ENCODE measurements around the gene CUL3. TPM values are rescaled to one million over a fixed set of nuclear protein-coding genes. Genes with fewer than 3 reads are reported as not detected.

Gene CUL3
- total RNA-seq, 1 donor from 2014 or later, result 83.6 TPM

DNA sequence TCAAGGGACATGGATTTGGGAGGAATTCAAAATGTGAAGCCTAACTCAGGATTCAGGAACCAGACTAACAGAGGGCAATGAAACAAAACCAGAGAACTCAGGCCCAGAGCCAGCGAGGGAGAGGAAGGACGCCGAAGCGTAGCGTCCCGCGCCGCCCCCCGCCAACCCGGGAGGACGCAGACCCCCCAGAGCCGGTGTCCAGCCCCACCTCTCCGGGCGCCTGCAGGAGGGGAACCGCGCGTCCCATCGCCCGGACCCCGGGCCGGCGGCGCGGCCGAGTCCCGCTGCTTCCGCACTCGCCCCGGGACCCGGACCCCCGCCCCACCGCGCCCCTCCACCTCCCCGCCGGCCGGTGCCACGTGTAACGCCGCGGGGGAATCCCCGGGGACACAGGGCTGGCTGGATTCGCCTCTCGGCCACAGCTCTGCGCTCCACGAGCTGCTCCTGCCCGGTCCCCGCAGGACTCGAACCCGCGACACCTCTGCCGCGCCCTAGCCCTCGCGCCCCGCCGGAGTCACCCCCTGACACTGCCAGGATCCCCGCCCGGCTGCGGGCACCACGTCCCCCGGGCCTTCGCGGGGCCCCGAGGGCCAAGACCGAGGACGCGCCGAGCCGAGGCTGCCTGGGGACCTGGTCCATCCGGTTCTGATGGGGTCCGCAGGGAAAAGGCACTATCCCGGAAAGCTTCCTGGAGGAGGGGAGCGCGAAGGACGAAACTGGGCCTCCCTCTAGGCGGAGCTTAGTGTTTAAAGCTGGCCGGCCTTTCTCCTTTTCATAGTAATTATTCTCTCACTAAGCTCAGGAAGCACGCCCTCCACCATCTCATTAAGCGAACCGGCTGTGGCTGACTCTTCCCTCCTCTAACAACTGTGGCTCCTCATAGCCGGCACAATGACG is 142.8 kb downstream of the CUL3 start:
- Mint-ChIP-seq H3K36me3 (ENCODE audit: unreplicated experiment) (no peaks in the 10 kb centered on the region), H3K9me3 (ENCODE audit: unreplicated experiment) (peaks cover 6% of the 10 kb centered on the region), H3K4me3 (ENCODE audit: unreplicated experiment) (no peak overlapping the region), H3K27ac (ENCODE audit: unreplicated experiment) (no peak overlapping the region), H3K4me1 (ENCODE audit: unreplicated experiment) (no peaks in the 10 kb centered on the region), H3K27me3 (ENCODE audit: unreplicated experiment) (peaks cover 5% of the 10 kb centered on the region)
- no peak for DNase-seq (ENCODE audit: extremely low spot score, unreplicated experiment)
- TF ChIP-seq, protein P1, sequence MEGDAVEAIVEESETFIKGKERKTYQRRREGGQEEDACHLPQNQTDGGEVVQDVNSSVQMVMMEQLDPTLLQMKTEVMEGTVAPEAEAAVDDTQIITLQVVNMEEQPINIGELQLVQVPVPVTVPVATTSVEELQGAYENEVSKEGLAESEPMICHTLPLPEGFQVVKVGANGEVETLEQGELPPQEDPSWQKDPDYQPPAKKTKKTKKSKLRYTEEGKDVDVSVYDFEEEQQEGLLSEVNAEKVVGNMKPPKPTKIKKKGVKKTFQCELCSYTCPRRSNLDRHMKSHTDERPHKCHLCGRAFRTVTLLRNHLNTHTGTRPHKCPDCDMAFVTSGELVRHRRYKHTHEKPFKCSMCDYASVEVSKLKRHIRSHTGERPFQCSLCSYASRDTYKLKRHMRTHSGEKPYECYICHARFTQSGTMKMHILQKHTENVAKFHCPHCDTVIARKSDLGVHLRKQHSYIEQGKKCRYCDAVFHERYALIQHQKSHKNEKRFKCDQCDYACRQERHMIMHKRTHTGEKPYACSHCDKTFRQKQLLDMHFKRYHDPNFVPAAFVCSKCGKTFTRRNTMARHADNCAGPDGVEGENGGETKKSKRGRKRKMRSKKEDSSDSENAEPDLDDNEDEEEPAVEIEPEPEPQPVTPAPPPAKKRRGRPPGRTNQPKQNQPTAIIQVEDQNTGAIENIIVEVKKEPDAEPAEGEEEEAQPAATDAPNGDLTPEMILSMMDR (IDR thresholded peaks at IDR 0.05), result no peak

DNA sequence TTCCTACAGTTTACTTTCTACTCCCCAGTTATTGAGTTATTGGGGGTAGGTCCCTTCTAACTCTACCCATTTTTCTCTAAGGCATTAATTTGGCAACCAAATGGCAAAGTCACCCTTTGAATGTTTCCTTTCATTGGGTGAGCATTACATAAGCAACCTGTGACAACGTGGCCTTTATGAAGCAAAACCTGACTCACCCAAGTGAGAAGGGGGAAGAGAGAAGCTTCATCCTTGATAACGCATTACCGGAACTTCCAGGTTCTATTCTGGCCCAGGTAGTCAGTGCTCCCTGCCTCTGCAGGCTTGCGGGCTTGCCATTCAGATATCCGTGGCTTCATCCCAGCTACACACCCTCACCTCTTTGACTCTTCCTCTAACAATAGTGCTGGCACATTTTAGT is 144.2 kb downstream of the CUL3 start:
- no peaks in the 10 kb centered on the region for H3K4me1 Mint-ChIP-seq (ENCODE audit: unreplicated experiment)
- H3K36me3 Mint-ChIP-seq (ENCODE audit: unreplicated experiment), result no peaks in the 10 kb centered on the region
- DNase-seq (ENCODE audit: extremely low spot score, unreplicated experiment), result no peak
- TF ChIP-seq, protein P1 (IDR thresholded peaks at IDR 0.05), result no peak
- no peak overlapping the region for H3K27ac Mint-ChIP-seq (ENCODE audit: unreplicated experiment)
- H3K9me3 Mint-ChIP-seq (ENCODE audit: unreplicated experiment), result peaks cover 6% of the 10 kb centered on the region
- H3K27me3 Mint-ChIP-seq (ENCODE audit: unreplicated experiment), result peaks cover 5% of the 10 kb centered on the region
- H3K4me3 Mint-ChIP-seq (ENCODE audit: unreplicated experiment), result no peak overlapping the region

DNA sequence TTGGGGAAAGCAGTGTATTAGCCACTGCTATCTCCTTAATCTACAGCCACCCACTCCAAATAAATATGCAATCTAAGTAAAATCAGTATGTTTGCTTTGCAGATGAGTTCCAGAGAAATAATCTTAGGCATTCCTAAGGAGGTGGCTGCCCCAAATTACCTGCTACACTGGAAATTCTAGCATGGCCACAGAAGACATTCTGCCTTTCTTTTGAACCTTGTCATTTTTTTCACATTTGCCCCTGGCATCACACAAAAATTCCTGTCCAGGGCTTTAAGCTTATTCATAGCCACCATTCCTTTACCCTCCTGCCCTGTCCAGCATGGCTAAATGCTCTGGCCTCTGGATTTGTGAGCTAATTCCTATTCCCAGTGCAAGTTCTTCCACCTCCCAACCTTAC is 146.4 kb downstream of the CUL3 start:
- DNase-seq (ENCODE audit: extremely low spot score, unreplicated experiment), result no peak
- Mint-ChIP-seq H3K9me3 (ENCODE audit: unreplicated experiment) (peaks cover 6% of the 10 kb centered on the region), H3K27me3 (ENCODE audit: unreplicated experiment) (peaks cover 5% of the 10 kb centered on the region), H3K36me3 (ENCODE audit: unreplicated experiment) (no peaks in the 10 kb centered on the region), H3K27ac (ENCODE audit: unreplicated experiment) (no peak overlapping the region), H3K4me3 (ENCODE audit: unreplicated experiment) (no peak overlapping the region), H3K4me1 (ENCODE audit: unreplicated experiment) (no peaks in the 10 kb centered on the region)
- TF ChIP-seq, protein P1 (IDR thresholded peaks at IDR 0.05), result no peak

DNA sequence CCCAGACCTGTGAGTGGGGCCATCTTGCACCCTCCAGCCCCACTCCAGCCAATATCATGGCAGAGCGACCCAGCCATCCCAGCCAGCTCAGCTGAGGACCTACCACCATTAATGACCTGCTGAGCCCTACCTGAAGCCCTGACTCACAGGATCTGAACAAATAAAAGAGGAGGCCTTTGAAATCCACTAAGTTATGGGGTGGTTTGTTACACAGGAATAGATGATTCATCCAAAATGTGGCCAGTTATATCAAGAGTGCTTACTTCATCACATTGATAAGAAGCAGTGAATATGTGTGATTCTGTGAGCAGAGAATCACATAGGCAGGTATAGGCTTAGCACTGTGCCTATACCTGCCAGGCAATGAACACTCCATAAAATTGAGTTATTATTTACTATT is 148.5 kb downstream of the CUL3 start:
- Mint-ChIP-seq H3K4me1 (ENCODE audit: unreplicated experiment) (no peaks in the 10 kb centered on the region), H3K36me3 (ENCODE audit: unreplicated experiment) (no peaks in the 10 kb centered on the region), H3K27me3 (ENCODE audit: unreplicated experiment) (peaks cover 5% of the 10 kb centered on the region), H3K4me3 (ENCODE audit: unreplicated experiment) (no peak overlapping the region), H3K27ac (ENCODE audit: unreplicated experiment) (no peak overlapping the region), H3K9me3 (ENCODE audit: unreplicated experiment) (peaks cover 6% of the 10 kb centered on the region)
- TF ChIP-seq, protein P1 (IDR thresholded peaks at IDR 0.05), result no peak
- no peak for DNase-seq (ENCODE audit: extremely low spot score, unreplicated experiment)

DNA sequence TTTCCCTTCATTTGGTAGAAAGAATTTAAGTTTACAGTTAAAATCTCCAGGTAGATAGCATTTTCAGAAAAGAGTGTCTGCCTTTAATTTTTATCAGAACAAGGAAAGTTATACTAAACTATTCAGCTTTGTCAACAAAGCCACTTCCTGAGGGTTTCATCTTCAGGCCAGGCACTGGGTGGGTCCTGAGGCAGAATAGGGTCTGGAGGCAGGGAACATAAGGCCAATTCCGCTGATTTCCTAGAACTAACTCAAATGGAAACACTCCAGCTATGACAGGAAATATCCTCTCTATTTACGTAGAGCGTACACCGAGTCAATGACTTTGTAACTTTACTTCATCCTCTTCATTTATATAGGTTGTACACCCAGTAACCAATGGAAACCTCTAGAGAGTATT is 150.5 kb downstream of the CUL3 start:
- peaks cover 6% of the 10 kb centered on the region for H3K9me3 Mint-ChIP-seq (ENCODE audit: unreplicated experiment)
- H3K4me1 Mint-ChIP-seq (ENCODE audit: unreplicated experiment), result no peaks in the 10 kb centered on the region
- DNase-seq (ENCODE audit: extremely low spot score, unreplicated experiment), result no peak
- no peaks in the 10 kb centered on the region for H3K36me3 Mint-ChIP-seq (ENCODE audit: unreplicated experiment)
- no peak overlapping the region for H3K27ac Mint-ChIP-seq (ENCODE audit: unreplicated experiment)
- TF ChIP-seq, protein P1 (IDR thresholded peaks at IDR 0.05), result no peak
- H3K4me3 Mint-ChIP-seq (ENCODE audit: unreplicated experiment), result no peak overlapping the region
- peaks cover 5% of the 10 kb centered on the region for H3K27me3 Mint-ChIP-seq (ENCODE audit: unreplicated experiment)

All from osteocyte (in vitro differentiated cells).